Measurements from ENCODE around the gene SYT6.

GRCh38 chr1:114076308-114076707 lies 77.4 kb downstream of the SYT6 start:
- TF ChIP-seq CTCF (IDR thresholded peaks at IDR 0.05) (no peak), POLR2A (IDR thresholded peaks at IDR 0.05) (no peak), POLR2AphosphoS5 (IDR thresholded peaks at IDR 0.05; ENCODE audit: insufficient read depth in 1 of 2, low read depth in 1 of 2) (no peak)
